ENCODE results near the gene RAB1A.
A peak's percentile ranks its signal among the peaks of the same experiment; 100 is the strongest.

The RAB1A gene

GRCh38 chr2:65057391-65058052 is 72.4 kb downstream of the RAB1A start:
- DNase-seq = no peak

- DNase-seq = no peak
These were observed 72.9 kb downstream of the RAB1A start for GRCh38 chr2:65057054-65057375.

GRCh38 chr2:65056215-65057053 is 73.5 kb downstream of the RAB1A start, which contains the start of gene CEP68:
Gene CEP68, plus strand, starts transcription at chr2:65056416. Its CDS starts 13,029 bp downstream, at chr2:65069445.
- peak; percentile 95 for DNase-seq

GRCh38 chr2:65055422-65056214 is 74.3 kb downstream of the RAB1A start:
- peak; percentile 81 for DNase-seq

- DNase-seq = no peak
These were observed 75.0 kb downstream of the RAB1A start for GRCh38 chr2:65054749-65055421.

- no peak for DNase-seq
These were observed 76.7 kb downstream of the RAB1A start for GRCh38 chr2:65053199-65053598.

GRCh38 chr2:65050931-65051330 is 79.0 kb downstream of the RAB1A start:
- no peak for DNase-seq

GRCh38 chr2:65049010-65049639 is 80.8 kb downstream of the RAB1A start:
- no peak for DNase-seq

- no peak for DNase-seq
These were observed 83.1 kb downstream of the RAB1A start for GRCh38 chr2:65046633-65047407.

GRCh38 chr2:65045651-65046050 is 84.3 kb downstream of the RAB1A start:
- DNase-seq = no peak

- no peak for DNase-seq
These were observed 85.7 kb downstream of the RAB1A start for GRCh38 chr2:65044097-65044735.

GRCh38 chr2:65043001-65043400 is 86.9 kb downstream of the RAB1A start:
- DNase-seq = no peak

- DNase-seq = peak; percentile 83
These were observed 89.3 kb downstream of the RAB1A start for GRCh38 chr2:65040400-65041261.

- no peak for DNase-seq
These were observed 90.3 kb downstream of the RAB1A start for GRCh38 chr2:65039640-65040039.

GRCh38 chr2:65037178-65037577 is 92.7 kb downstream of the RAB1A start:
- DNase-seq = no peak

All from activated CD8-positive, alpha-beta memory T cell treated with anti-CD3 and anti-CD28 coated beads, Interleukin-2, amount 50 U/mL, for 48 hours (primary cell).